ENCODE measurements around the gene RPS16. TPM values are rescaled to one million over a fixed set of nuclear protein-coding genes. Genes with fewer than 3 reads are reported as not detected.

The RPS16 gene
- total and polyA plus RNA-seq, 9 of the 15 experiments (the other 6 are each of a cell fraction or from before 2014, with no cell fraction given): 82.6 to 3,671 (median 2,204) TPM

DNA sequence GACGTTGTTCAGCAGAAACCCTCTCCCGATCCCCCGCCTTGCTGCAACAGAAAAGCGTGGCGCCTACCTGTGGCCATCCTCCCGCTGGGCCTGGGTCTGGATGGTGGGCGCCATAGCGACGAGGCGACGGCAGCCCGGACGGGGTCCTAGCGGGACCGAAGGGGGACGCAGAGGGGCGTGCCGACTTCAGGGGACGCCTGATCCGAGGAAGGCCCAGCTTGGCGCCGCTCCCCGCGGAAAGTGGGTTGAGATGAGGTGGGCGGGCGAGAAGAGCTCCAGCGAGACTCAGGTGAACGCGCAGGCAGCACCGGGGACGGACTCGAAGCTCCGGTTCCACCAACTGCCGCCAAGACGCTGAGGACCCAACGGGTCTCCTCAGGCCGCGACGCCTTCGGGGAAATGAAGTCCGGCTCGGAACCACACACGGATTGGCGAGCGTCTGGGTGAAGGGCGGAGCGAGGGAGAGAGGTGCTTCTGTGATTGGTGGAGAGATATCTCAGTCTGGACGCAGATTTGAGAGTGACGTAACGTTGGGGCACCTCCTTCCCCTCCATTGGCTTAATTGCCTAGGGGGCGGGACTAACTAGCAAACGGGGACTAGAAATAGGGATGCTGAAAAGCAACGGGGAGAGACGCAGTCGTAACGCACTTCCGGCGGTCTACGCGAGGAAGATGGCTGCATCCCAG lies 44.9 kb downstream of the RPS16 start, which contains the start of the genes MED29 and PAF1 (continued):
- no peak for TF ChIP-seq ZNF592 (IDR thresholded peaks at IDR 0.05)
- peak; percentile 44 to 77; a peak in 3 of 4 replicates for TF ChIP-seq SIX5 (IDR thresholded peaks at IDR 0.05; ENCODE audit: borderline replicate concordance in 1 of 2, insufficient read depth in 1 of 2, low read depth in 1 of 2, low read length in 2 of 2)
- TF ChIP-seq GTF2E2 (tag; IDR thresholded peaks at IDR 0.05): no peak
- 0 out of 2 replicates have a peak, but pooled peaks have one; percentile 38 for TF ChIP-seq DIDO1 (tag; IDR thresholded peaks at IDR 0.05; ENCODE audit: low read depth)
- TF ChIP-seq WHSC1 (IDR thresholded peaks at IDR 0.05; ENCODE audit: low read length): no peak
- no peak for TF ChIP-seq ZNF41 (CRISPR knock-in tag; conservative IDR thresholded peaks at IDR 0.05)
- peak; percentile 68 for TF ChIP-seq SP2 (IDR thresholded peaks at IDR 0.05; ENCODE audit: extremely low read depth, low read depth, low read length, poor library complexity, severe bottlenecking)
- TF ChIP-seq LEF1 (IDR thresholded peaks at IDR 0.05): no peak
- no peak for TF ChIP-seq E2F1 (CRISPR knock-in tag; IDR thresholded peaks at IDR 0.05)
- TF ChIP-seq PML (IDR thresholded peaks at IDR 0.05; ENCODE audit: low read length): peak; percentile 67
- TF ChIP-seq, protein P1, sequence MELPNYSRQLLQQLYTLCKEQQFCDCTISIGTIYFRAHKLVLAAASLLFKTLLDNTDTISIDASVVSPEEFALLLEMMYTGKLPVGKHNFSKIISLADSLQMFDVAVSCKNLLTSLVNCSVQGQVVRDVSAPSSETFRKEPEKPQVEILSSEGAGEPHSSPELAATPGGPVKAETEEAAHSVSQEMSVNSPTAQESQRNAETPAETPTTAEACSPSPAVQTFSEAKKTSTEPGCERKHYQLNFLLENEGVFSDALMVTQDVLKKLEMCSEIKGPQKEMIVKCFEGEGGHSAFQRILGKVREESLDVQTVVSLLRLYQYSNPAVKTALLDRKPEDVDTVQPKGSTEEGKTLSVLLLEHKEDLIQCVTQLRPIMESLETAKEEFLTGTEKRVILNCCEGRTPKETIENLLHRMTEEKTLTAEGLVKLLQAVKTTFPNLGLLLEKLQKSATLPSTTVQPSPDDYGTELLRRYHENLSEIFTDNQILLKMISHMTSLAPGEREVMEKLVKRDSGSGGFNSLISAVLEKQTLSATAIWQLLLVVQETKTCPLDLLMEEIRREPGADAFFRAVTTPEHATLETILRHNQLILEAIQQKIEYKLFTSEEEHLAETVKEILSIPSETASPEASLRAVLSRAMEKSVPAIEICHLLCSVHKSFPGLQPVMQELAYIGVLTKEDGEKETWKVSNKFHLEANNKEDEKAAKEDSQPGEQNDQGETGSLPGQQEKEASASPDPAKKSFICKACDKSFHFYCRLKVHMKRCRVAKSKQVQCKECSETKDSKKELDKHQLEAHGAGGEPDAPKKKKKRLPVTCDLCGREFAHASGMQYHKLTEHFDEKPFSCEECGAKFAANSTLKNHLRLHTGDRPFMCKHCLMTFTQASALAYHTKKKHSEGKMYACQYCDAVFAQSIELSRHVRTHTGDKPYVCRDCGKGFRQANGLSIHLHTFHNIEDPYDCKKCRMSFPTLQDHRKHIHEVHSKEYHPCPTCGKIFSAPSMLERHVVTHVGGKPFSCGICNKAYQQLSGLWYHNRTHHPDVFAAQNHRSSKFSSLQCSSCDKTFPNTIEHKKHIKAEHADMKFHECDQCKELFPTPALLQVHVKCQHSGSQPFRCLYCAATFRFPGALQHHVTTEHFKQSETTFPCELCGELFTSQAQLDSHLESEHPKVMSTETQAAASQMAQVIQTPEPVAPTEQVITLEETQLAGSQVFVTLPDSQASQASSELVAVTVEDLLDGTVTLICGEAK (IDR thresholded peaks at IDR 0.05): peak; percentile 88
- TF ChIP-seq, protein P1 (CRISPR knock-in tag; IDR thresholded peaks at IDR 0.05): no peak
- no peak for TF ChIP-seq HMG20B (CRISPR knock-in tag; IDR thresholded peaks at IDR 0.05)
- peak; percentile 99 for TF ChIP-seq ATF7 (IDR thresholded peaks at IDR 0.05)

Data from K562 (cell line).